ENCODE data around the gene GRM7. TPM values are rescaled to one million over a fixed set of nuclear protein-coding genes. Genes with fewer than 3 reads are reported as not detected.

GRM7 gene
- total and polyA plus RNA-seq, 2 experiments from 2014 or later: 1.7 to 2.7 TPM

GRCh38 chr3:7744850-7745249 lies 883.9 kb downstream of the GRM7 start:
- no peak overlapping the region for H3K4me3 ChIP-seq

GRCh38 chr3:7745711-7746110 lies 884.8 kb downstream of the GRM7 start:
- no peak for DNase-seq (ENCODE audit: low spot score)
- no peak overlapping the region for H3K4me3 ChIP-seq
- no peak overlapping the region for H3K27ac ChIP-seq
- no peaks in the 10 kb centered on the region for H3K4me1 ChIP-seq (ENCODE audit: insufficient read depth)
- H3K4me2 ChIP-seq: no peak overlapping the region
- no peak overlapping the region for H2AFZ ChIP-seq
- H3K9me3 ChIP-seq (ENCODE audit: low read depth): no peaks in the 10 kb centered on the region
- 61% methylated on average over 1 of the region's 1 CpG for WGBS (ENCODE audit: low lambda C conversion rate, missing lambda C conversion rate)
- TF ChIP-seq EZH2 (IDR thresholded peaks at IDR 0.05; ENCODE audit: borderline replicate concordance) (no peak), EZH2phosphoT487 (IDR thresholded peaks at IDR 0.05; ENCODE audit: low read depth, severe bottlenecking, unreplicated experiment) (no peak), CTCF (IDR thresholded peaks at IDR 0.05; ENCODE audit: poor library complexity) (no peak)
- H3K79me2 ChIP-seq: no peaks in the 10 kb centered on the region
- no peaks in the 10 kb centered on the region for H3K27me3 ChIP-seq
- H4K20me1 ChIP-seq (ENCODE audit: insufficient read depth, poor library complexity, severe bottlenecking): no peaks in the 10 kb centered on the region
- no peaks in the 10 kb centered on the region for H3K36me3 ChIP-seq (replicated peaks; ENCODE audit: insufficient read depth, low read depth)
- H3K9me2 ChIP-seq (replicated peaks; ENCODE audit: insufficient read depth): no peaks in the 10 kb centered on the region

More at GRCh38 chr3:7744850-7745249, 883.9 kb downstream of the GRM7 start:
- Histone ChIP-seq H3K9me3 (ENCODE audit: low read depth) (no peaks in the 10 kb centered on the region), H3K9me2 (replicated peaks; ENCODE audit: insufficient read depth) (no peaks in the 10 kb centered on the region), H3K27ac (no peak overlapping the region), H3K79me2 (no peaks in the 10 kb centered on the region), H3K36me3 (replicated peaks; ENCODE audit: insufficient read depth, low read depth) (no peaks in the 10 kb centered on the region), H2AFZ (no peak overlapping the region), H3K4me1 (ENCODE audit: insufficient read depth) (no peaks in the 10 kb centered on the region), H3K27me3 (no peaks in the 10 kb centered on the region), H4K20me1 (ENCODE audit: insufficient read depth, poor library complexity, severe bottlenecking) (no peaks in the 10 kb centered on the region), H3K4me2 (no peak overlapping the region)
- DNase-seq (ENCODE audit: low spot score): no peak
- TF ChIP-seq CTCF (IDR thresholded peaks at IDR 0.05; ENCODE audit: poor library complexity) (no peak), EZH2phosphoT487 (IDR thresholded peaks at IDR 0.05; ENCODE audit: low read depth, severe bottlenecking, unreplicated experiment) (no peak), EZH2 (IDR thresholded peaks at IDR 0.05; ENCODE audit: borderline replicate concordance) (no peak)

GRCh38 chr3:7749931-7750695 lies 889.2 kb downstream of the GRM7 start:
- no peaks in the 10 kb centered on the region for H3K4me1 ChIP-seq (ENCODE audit: insufficient read depth)
- TF ChIP-seq EZH2 (IDR thresholded peaks at IDR 0.05; ENCODE audit: borderline replicate concordance): no peak
- TF ChIP-seq CTCF (IDR thresholded peaks at IDR 0.05; ENCODE audit: poor library complexity): no peak
- no peak for TF ChIP-seq EZH2phosphoT487 (IDR thresholded peaks at IDR 0.05; ENCODE audit: low read depth, severe bottlenecking, unreplicated experiment)
- H2AFZ ChIP-seq: no peak overlapping the region
- H3K36me3 ChIP-seq (replicated peaks; ENCODE audit: insufficient read depth, low read depth): no peaks in the 10 kb centered on the region
- H3K9me3 ChIP-seq (ENCODE audit: low read depth): no peaks in the 10 kb centered on the region
- H3K4me2 ChIP-seq: no peak overlapping the region
- no peak overlapping the region for H3K4me3 ChIP-seq
- H4K20me1 ChIP-seq (ENCODE audit: insufficient read depth, poor library complexity, severe bottlenecking): no peaks in the 10 kb centered on the region
- WGBS (ENCODE audit: low lambda C conversion rate, missing lambda C conversion rate): 66% methylated on average over 4 of the region's 4 CpGs
- no peak for DNase-seq (ENCODE audit: low spot score)
- H3K9me2 ChIP-seq (replicated peaks; ENCODE audit: insufficient read depth): no peaks in the 10 kb centered on the region
- H3K27ac ChIP-seq: no peak overlapping the region
- H3K27me3 ChIP-seq: no peaks in the 10 kb centered on the region
- no peaks in the 10 kb centered on the region for H3K79me2 ChIP-seq
